BJ (cell line): ENCODE measurements around the gene GNPAT. TPM values are rescaled to one million over a fixed set of nuclear protein-coding genes. Genes with fewer than 3 reads are reported as not detected.

Source experiments
- CTCF ChIA-PET: fragments of 350-600 bp; formaldehyde crosslinking; extraction: SDS; loops from one replicate; lab custom pipeline; 2021; ENCODE audit warnings: antibody characterized with exemption, inconsistent platforms; lab: Yijun Ruan, JAX
- POLR2A ChIA-PET: fragments of 300-600 bp; sonication (Branson Sonifier 250); formaldehyde crosslinking; extraction: SDS; loops from one replicate; lab custom pipeline; 2021; ENCODE audit warnings: antibody characterized with exemption; lab: Charles Lee
- DNase-seq: peaks from one replicate; pipeline ENCODE4 v3.0.0-alpha.2; 2011; ENCODE audit warnings: low read depth
- H3K27me3 ChIP-seq: 2 replicates; pipeline ENCODE4 v1.6.0; 2011; ENCODE audit warnings: low read length; ENCODE audit not compliant: control insufficient read depth, insufficient read depth
- H3K36me3 ChIP-seq: 2 replicates; pipeline ENCODE4 v1.5.1; 2011; ENCODE audit warnings: low read length; ENCODE audit not compliant: control insufficient read depth, insufficient read depth
- H3K4me3 ChIP-seq: 2 replicates; pipeline ENCODE4 v1.5.1; 2011; ENCODE audit warnings: low read depth, mild to moderate bottlenecking, control low read depth, low read length
- CTCF ChIP-seq: IDR thresholded peaks from 2 replicates; pipeline ENCODE4 v1.5.1; 2011; ENCODE audit warnings: low read depth, mild to moderate bottlenecking, control low read depth, inconsistent platforms, low read length, moderate library complexity; ENCODE audit not compliant: insufficient read depth
- polyA plus RNA-seq: library from polyadenylated mRNA; depleted of rRNA; stranded (reverse); fragments of >200 nt; gene quantifications from 2 replicates; pipeline ENCODE4 v1.2.3, GENCODE V29; 2011

Gene GNPAT
- polyA plus RNA-seq, 1 experiment = 22.8 TPM

- TF ChIP-seq CTCF = no peak
- Histone ChIP-seq H3K4me3 (no peak overlapping the region), H3K36me3 (no peaks in the 10 kb centered on the region), H3K27me3 (peaks cover 17% of the 10 kb centered on the region)
- no peak for DNase-seq
- ChIA-PET CTCF (interaction anchor here (0.8 to 1.1 kb wide), 3 partner anchors 226 to 417 kb away, joined by 3 read pairs; no protein-coding TSS in a partner anchor), POLR2A (no interaction called here)
Measured at GRCh38 chr1:231213831-231214573, 27.0 kb upstream of the GNPAT start.

GRCh38 chr1:231214918-231215680 lies 25.9 kb upstream of the GNPAT start:
- ChIA-PET CTCF (interaction anchor here (0.8 to 1.3 kb wide), 4 partner anchors 8 to 418 kb away, joined by 3 to 4 read pairs (median 3); no protein-coding TSS in a partner anchor), POLR2A (no interaction called here)

GRCh38 chr1:231215681-231216385 lies 25.2 kb upstream of the GNPAT start:
- CTCF ChIA-PET = interaction anchor here (1.0 to 1.6 kb wide), 3 partner anchors 9 to 604 kb away, joined by 3 to 5 read pairs (median 4); no protein-coding TSS in a partner anchor
- Histone ChIP-seq H3K4me3 (no peak overlapping the region), H3K36me3 (no peaks in the 10 kb centered on the region), H3K27me3 (peaks cover 17% of the 10 kb centered on the region)
- TF ChIP-seq CTCF = no peak
- no peak for DNase-seq
- POLR2A ChIA-PET = no interaction called here

More at GRCh38 chr1:231214918-231215680, 25.9 kb upstream of the GNPAT start:
- no peak for DNase-seq
- TF ChIP-seq CTCF = no peak
- no peak overlapping the region for H3K4me3 ChIP-seq
- peaks cover 17% of the 10 kb centered on the region for H3K27me3 ChIP-seq
- H3K36me3 ChIP-seq = no peaks in the 10 kb centered on the region

GRCh38 chr1:231216498-231216897 lies 24.5 kb upstream of the GNPAT start:
- ChIA-PET CTCF (interaction anchor here (1.0 to 1.6 kb wide), 3 partner anchors 10 to 605 kb away, joined by 3 to 5 read pairs (median 4); no protein-coding TSS in a partner anchor), POLR2A (no interaction called here)
- no peak for DNase-seq

More at GRCh38 chr1:231216498-231216897, 24.5 kb upstream of the GNPAT start:
- Histone ChIP-seq H3K4me3 (no peak overlapping the region), H3K27me3 (peaks cover 17% of the 10 kb centered on the region), H3K36me3 (no peaks in the 10 kb centered on the region)
- TF ChIP-seq CTCF = no peak
